ENCODE data around the gene CSNK2A1. TPM values are rescaled to one million over a fixed set of nuclear protein-coding genes. Genes with fewer than 3 reads are reported as not detected.

CSNK2A1 gene
- total RNA-seq (2022) (188 and 205 TPM in 2 replicates), Bru-seq, nascent RNA (percentile 94 among the genes with signal in this experiment), BruChase-seq, experiment 1, labeled RNA remaining after a 2-hour chase (percentile 94 among the genes with signal in this experiment), BruChase-seq, experiment 2, labeled RNA remaining after a 6-hour chase (percentile 95 among the genes with signal in this experiment)
- long read RNA-seq, full-length matches to known transcripts, result 130 of 156 reads
- long read RNA-seq, partial matches to known transcripts, result 2 of 156 reads
- long read RNA-seq, other reads (novel, unspliced or antisense), result 24 of 156 reads

DNA sequence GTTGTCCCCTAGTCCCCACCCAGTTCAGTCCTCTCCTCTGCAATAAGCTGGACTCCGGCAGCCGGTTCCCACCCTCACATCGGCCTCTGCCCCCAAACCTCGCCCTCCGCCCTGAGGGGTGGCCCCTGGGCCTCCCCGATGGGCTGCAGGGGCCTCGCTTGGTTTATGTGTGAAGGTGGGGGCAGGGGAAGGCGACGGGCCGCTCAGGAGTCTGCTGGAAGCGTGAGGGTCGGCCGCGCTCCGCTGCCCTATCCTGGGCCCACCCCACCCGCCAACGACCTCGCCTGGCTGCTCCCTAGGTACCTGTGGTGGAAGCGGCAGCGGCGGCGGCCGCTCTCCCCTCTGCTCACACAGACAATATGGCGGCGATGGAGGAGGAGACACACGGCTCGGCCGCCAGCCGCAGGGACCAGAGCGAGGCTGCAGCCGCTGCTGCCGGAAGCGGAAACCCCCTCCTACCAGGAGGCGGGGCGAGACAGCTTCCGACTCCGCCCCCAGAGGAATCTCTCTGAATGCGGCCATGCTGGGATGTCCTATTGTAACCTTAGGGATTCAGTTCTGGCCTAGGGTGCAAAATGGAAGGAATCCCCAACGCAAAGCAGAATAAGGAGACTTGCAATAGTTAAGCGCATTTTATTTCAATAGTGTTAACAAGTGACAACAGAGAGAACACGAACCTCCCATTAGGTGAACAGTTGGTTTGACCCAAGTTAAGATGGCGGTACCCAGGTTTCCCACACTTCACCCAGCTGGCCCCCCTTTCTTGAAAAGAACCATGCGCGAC lies at the start of gene CSNK2A1:
Gene CSNK2A1 (minus strand): TSS at position 422 of the 784 bp plus-strand sequence. CDS start 35,239 bp downstream, outside the sequence.
- peaks cover 27% of the 10 kb centered on the region for H3K36me3 Mint-ChIP-seq (ENCODE audit: insufficient read depth, unreplicated experiment)
- peaks cover 23% of the 10 kb centered on the region for H3K4me1 Mint-ChIP-seq (ENCODE audit: low read depth, unreplicated experiment)
- H3K9me3 Mint-ChIP-seq (ENCODE audit: unreplicated experiment), result peaks cover 11% of the 10 kb centered on the region
- Histone ChIP-seq H3K4me3 (ENCODE audit: low read depth, low read length) (peak within 1 kb of the TSS; percentile 96), H3K4me1 (peaks cover 7% of the 10 kb centered on the region), H3K9me3 (peaks cover 6% of the 10 kb centered on the region), H3K27me3 (replicated peaks; ENCODE audit: control insufficient read depth, insufficient read depth, low read length) (no peaks in the 10 kb centered on the region), H3K36me3 (ENCODE audit: control insufficient read depth, insufficient read depth, low read length) (peaks cover 1% of the 10 kb centered on the region; the same call in 1 of the 2 replicates)
- no peak for TF ChIP-seq CTCF (IDR thresholded peaks at IDR 0.05; ENCODE audit: insufficient read depth in 1 of 2, low read depth in 1 of 2, low read length in 1 of 2, severe bottlenecking in 1 of 2, unreplicated experiment in 1 of 2)
- BruUV-seq (replicated peaks), result no TSS peak
- H3K4me3 Mint-ChIP-seq (ENCODE audit: unreplicated experiment), result peak within 1 kb of the TSS; percentile 78
- ChIA-PET CTCF (interaction anchor here (0.6 to 1.7 kb wide), 3 partner anchors 12 to 162 kb away, joined by 3 to 10 read pairs (median 3); partner anchors contain the start of gene TRIB3), POLR2A (interaction anchor here (1.3 to 1.6 kb wide), 2 partner anchors 76 to 196 kb away, joined by 6 to 7 read pairs; partner anchors contain the start of gene NRSN2)
- intact Hi-C loops (cut with micrococcal nuclease; ENCODE audit: unreplicated experiment), result loop anchor here (1.0 kb wide), 2 partner anchors 12 to 196 kb away; partner anchors contain the start of gene NRSN2
- H3K27me3 Mint-ChIP-seq (ENCODE audit: insufficient read depth, unreplicated experiment), result peaks cover 7% of the 10 kb centered on the region
- peak; percentile 96 to 97 for DNase-seq
- peak within 1 kb of the TSS; percentile 16 for H3K27ac Mint-ChIP-seq (ENCODE audit: unreplicated experiment)

- Mint-ChIP-seq H3K27ac (ENCODE audit: unreplicated experiment) (no peak overlapping the region), H3K27me3 (ENCODE audit: insufficient read depth, unreplicated experiment) (peaks cover 15% of the 10 kb centered on the region), H3K9me3 (ENCODE audit: unreplicated experiment) (no peaks in the 10 kb centered on the region), H3K36me3 (ENCODE audit: insufficient read depth, unreplicated experiment) (no peaks in the 10 kb centered on the region), H3K4me1 (ENCODE audit: low read depth, unreplicated experiment) (no peaks in the 10 kb centered on the region), H3K4me3 (ENCODE audit: unreplicated experiment) (no peak overlapping the region)
- H3K4me1 ChIP-seq, result no peaks in the 10 kb centered on the region
- no peak for TF ChIP-seq CTCF (IDR thresholded peaks at IDR 0.05; ENCODE audit: insufficient read depth in 1 of 2, low read depth in 1 of 2, low read length in 1 of 2, severe bottlenecking in 1 of 2, unreplicated experiment in 1 of 2)
- ChIA-PET POLR2A (no interaction called here), CTCF (no interaction called here)
- no peak for DNase-seq
- H3K9me3 ChIP-seq, result no peaks in the 10 kb centered on the region
- no peaks in the 10 kb centered on the region for H3K27me3 ChIP-seq (replicated peaks; ENCODE audit: control insufficient read depth, insufficient read depth, low read length)
- H3K36me3 ChIP-seq (ENCODE audit: control insufficient read depth, insufficient read depth, low read length), result no peaks in the 10 kb centered on the region
- H3K4me3 ChIP-seq (ENCODE audit: low read depth, low read length), result no peak overlapping the region
- BruUV-seq (replicated peaks), result no TSS peak
- intact Hi-C loops (cut with micrococcal nuclease; ENCODE audit: unreplicated experiment), result no loop called here
Measured at GRCh38 chr20:592506-592905, 48.9 kb upstream of the CSNK2A1 start.

GRCh38 chr20:591941-592340 lies 48.4 kb upstream of the CSNK2A1 start:
- no peaks in the 10 kb centered on the region for H3K4me1 Mint-ChIP-seq (ENCODE audit: low read depth, unreplicated experiment)
- no peaks in the 10 kb centered on the region for H3K27me3 ChIP-seq (replicated peaks; ENCODE audit: control insufficient read depth, insufficient read depth, low read length)
- no peak for TF ChIP-seq CTCF (IDR thresholded peaks at IDR 0.05; ENCODE audit: insufficient read depth in 1 of 2, low read depth in 1 of 2, low read length in 1 of 2, severe bottlenecking in 1 of 2, unreplicated experiment in 1 of 2)
- peaks cover 15% of the 10 kb centered on the region for H3K27me3 Mint-ChIP-seq (ENCODE audit: insufficient read depth, unreplicated experiment)
- no peaks in the 10 kb centered on the region for H3K4me1 ChIP-seq
- no TSS peak for BruUV-seq (replicated peaks)
- intact Hi-C loops (cut with micrococcal nuclease; ENCODE audit: unreplicated experiment), result no loop called here
- no peaks in the 10 kb centered on the region for H3K36me3 Mint-ChIP-seq (ENCODE audit: insufficient read depth, unreplicated experiment)
- H3K36me3 ChIP-seq (ENCODE audit: control insufficient read depth, insufficient read depth, low read length), result no peaks in the 10 kb centered on the region
- no peak overlapping the region for H3K4me3 ChIP-seq (ENCODE audit: low read depth, low read length)
- DNase-seq, result no peak
- no peaks in the 10 kb centered on the region for H3K9me3 ChIP-seq
- H3K27ac Mint-ChIP-seq (ENCODE audit: unreplicated experiment), result no peak overlapping the region
- no peaks in the 10 kb centered on the region for H3K9me3 Mint-ChIP-seq (ENCODE audit: unreplicated experiment)
- ChIA-PET CTCF (no interaction called here), POLR2A (no interaction called here)
- no peak overlapping the region for H3K4me3 Mint-ChIP-seq (ENCODE audit: unreplicated experiment)
